Vagina (tissue), 2 donors: ENCODE results near the gene NCOR1. TPM values are rescaled to one million over a fixed set of nuclear protein-coding genes. Genes with fewer than 3 reads are reported as not detected.
"Not testable (repeated sequence)": the region's sequence is repeated elsewhere in the genome, so short reads cannot be mapped to it uniquely, and the experiment has no call there.

Source experiments
- DNase-seq, 2 donors: peaks; one replicate each; pipeline ENCODE4 v3.0.0-alpha.2; 2017; ENCODE audit errors: extremely low spot score in 2 of 2
- H3K27ac ChIP-seq: fragments of 200-600 bp; sonication (generic); one replicate; pipeline ENCODE4 v1.5.1; 2019
- H3K27me3 ChIP-seq: fragments of 200-600 bp; sonication (generic); one replicate; pipeline ENCODE4 v1.5.1; 2019
- H3K36me3 ChIP-seq, 2 donors: fragments of 200-600 bp; sonication (generic); one replicate each; pipeline ENCODE4 v1.5.1; 2017 to 2019
- H3K4me1 ChIP-seq: fragments of 200-600 bp; sonication (generic); one replicate; pipeline ENCODE4 v1.5.1; 2019
- H3K4me3 ChIP-seq, 2 donors: fragments of 200-600 bp; sonication (generic); 1 replicate in 1 of 2; 2 replicates in 1 of 2; pipeline ENCODE4 v1.5.1; 2016 to 2019
- H3K9me3 ChIP-seq: fragments of 200-600 bp; sonication (generic); one replicate; pipeline ENCODE4 v1.5.1; 2019
- POLR2A ChIP-seq, 2 donors: fragments of 450-650 bp; IDR thresholded peaks; one replicate each; pipeline ENCODE4 v1.6.1; 2017; ENCODE audit warnings: antibody characterized with exemption in 2 of 2, mild to moderate bottlenecking in 2 of 2, moderate library complexity in 2 of 2
- POLR2AphosphoS5 ChIP-seq, 2 donors: sonication (generic); formaldehyde crosslinking; IDR thresholded peaks; one replicate each; pipeline ENCODE4 v1.9.0; 2017; ENCODE audit warnings: antibody characterized with exemption in 2 of 2, mild to moderate bottlenecking in 2 of 2, low read depth in 1 of 2; ENCODE audit not compliant: insufficient read depth in 1 of 2
- intact Hi-C: fragments of 100-400 bp; cut with DNase I; formaldehyde crosslinking; loops from one replicate; pipeline ENCODE4 v1.15.1; 2023
- total RNA-seq: library from RNA; depleted of rRNA; stranded (reverse); fragments of >200 nt; gene quantifications from one replicate; pipeline ENCODE4 v1.2.3, GENCODE V29; 2016
- TF ChIP-seq, protein P1 (sequence below), 3 experiments: fragments of 450-650 bp in 2 of 3; fragments of 200-600 bp in 1 of 3; sonication (generic) in 1 of 3; IDR thresholded peaks; one replicate each; pipeline ENCODE4 v1.5.1; 2017 to 2019; ENCODE audit warnings: antibody characterized with exemption in 3 of 3, mild to moderate bottlenecking in 2 of 3, moderate library complexity in 2 of 3

The NCOR1 gene
- total RNA-seq, 1 donor from 2014 or later, result 175 TPM

DNA sequence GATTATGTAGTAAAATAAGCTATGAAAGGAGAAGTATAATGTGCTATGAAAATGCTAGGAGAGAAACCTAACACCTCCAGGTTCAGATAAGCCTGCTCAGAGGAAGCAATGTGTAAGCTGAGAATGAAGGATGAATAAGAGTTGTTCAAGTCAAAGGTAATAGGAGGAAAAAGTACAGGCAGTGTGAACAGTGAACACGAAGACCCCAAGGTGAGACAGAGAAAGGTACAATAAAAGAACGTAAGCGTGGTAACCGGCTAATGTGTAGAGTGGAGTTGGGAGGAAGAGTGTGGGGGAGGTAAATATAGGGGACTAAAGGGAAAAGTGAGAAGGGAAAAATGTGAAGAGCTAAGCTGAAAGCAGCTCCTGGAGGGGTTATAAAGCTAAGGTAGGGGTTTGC is 141.5 kb downstream of the NCOR1 start:
- intact Hi-C loops, result no loop called here
- Histone ChIP-seq H3K4me1 (no peaks in the 10 kb centered on the region), H3K36me3 (peaks cover 0 to 64% of the 10 kb centered on the region in 2 donors), H3K9me3 (no peaks in the 10 kb centered on the region), H3K4me3 (no peak overlapping the region), H3K27me3 (peaks cover 4% of the 10 kb centered on the region), H3K27ac (no peak overlapping the region)
- TF ChIP-seq POLR2AphosphoS5 (IDR thresholded peaks at IDR 0.05; ENCODE audit: insufficient read depth in 1 of 2, low read depth in 1 of 2), result no peak
- no peak for TF ChIP-seq POLR2A (IDR thresholded peaks at IDR 0.05)
- TF ChIP-seq, protein P1, sequence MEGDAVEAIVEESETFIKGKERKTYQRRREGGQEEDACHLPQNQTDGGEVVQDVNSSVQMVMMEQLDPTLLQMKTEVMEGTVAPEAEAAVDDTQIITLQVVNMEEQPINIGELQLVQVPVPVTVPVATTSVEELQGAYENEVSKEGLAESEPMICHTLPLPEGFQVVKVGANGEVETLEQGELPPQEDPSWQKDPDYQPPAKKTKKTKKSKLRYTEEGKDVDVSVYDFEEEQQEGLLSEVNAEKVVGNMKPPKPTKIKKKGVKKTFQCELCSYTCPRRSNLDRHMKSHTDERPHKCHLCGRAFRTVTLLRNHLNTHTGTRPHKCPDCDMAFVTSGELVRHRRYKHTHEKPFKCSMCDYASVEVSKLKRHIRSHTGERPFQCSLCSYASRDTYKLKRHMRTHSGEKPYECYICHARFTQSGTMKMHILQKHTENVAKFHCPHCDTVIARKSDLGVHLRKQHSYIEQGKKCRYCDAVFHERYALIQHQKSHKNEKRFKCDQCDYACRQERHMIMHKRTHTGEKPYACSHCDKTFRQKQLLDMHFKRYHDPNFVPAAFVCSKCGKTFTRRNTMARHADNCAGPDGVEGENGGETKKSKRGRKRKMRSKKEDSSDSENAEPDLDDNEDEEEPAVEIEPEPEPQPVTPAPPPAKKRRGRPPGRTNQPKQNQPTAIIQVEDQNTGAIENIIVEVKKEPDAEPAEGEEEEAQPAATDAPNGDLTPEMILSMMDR (IDR thresholded peaks at IDR 0.05), result no peak
- no peak for DNase-seq

- H3K36me3 ChIP-seq, result peaks cover 0 to 62% of the 10 kb centered on the region in 2 donors
- no peak overlapping the region for H3K4me3 ChIP-seq
- no peak for DNase-seq
- H3K9me3 ChIP-seq, result no peaks in the 10 kb centered on the region
- no peak for TF ChIP-seq POLR2A (IDR thresholded peaks at IDR 0.05)
- TF ChIP-seq, protein P1 (IDR thresholded peaks at IDR 0.05), result no peak
- TF ChIP-seq POLR2AphosphoS5 (IDR thresholded peaks at IDR 0.05; ENCODE audit: insufficient read depth in 1 of 2, low read depth in 1 of 2), result no peak
- H3K4me1 ChIP-seq, result no peaks in the 10 kb centered on the region
- peaks cover 4% of the 10 kb centered on the region for H3K27me3 ChIP-seq
- intact Hi-C loops, result no loop called here
- H3K27ac ChIP-seq, result no peak overlapping the region
Measured at GRCh38 chr17:16072031-16072430, 143.3 kb downstream of the NCOR1 start.

DNA sequence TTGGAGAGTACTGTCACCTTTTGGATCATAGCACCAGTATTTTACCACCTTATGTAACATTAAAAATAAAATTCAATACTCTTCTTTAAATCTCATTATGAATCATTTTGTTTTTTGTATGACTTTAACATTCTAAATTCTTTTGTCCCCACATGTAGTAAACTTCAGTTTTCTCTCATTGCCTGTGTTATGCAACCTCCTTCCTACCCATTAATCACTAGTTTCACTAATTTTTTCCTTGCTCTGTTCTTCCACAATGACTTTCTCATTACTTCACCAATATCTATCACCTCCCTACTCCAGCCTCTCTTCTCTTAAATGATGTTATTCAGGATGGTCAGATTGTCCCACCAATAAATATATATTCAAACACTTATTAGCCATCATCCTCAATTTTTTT is 147.0 kb downstream of the NCOR1 start:
- Histone ChIP-seq H3K9me3 (no peaks in the 10 kb centered on the region), H3K36me3 (peaks cover 0 to 78% of the 10 kb centered on the region in 2 donors), H3K4me3 (no peak overlapping the region), H3K27ac (no peak overlapping the region), H3K4me1 (no peaks in the 10 kb centered on the region), H3K27me3 (peaks cover 4% of the 10 kb centered on the region)
- DNase-seq, result no peak
- intact Hi-C loops, result no loop called here
- TF ChIP-seq, protein P1 (IDR thresholded peaks at IDR 0.05), result no peak
- no peak for TF ChIP-seq POLR2A (IDR thresholded peaks at IDR 0.05)
- no peak for TF ChIP-seq POLR2AphosphoS5 (IDR thresholded peaks at IDR 0.05; ENCODE audit: insufficient read depth in 1 of 2, low read depth in 1 of 2)

GRCh38 chr17:16066125-16066524 is 149.2 kb downstream of the NCOR1 start:
- TF ChIP-seq POLR2A (IDR thresholded peaks at IDR 0.05) (no peak), POLR2AphosphoS5 (IDR thresholded peaks at IDR 0.05; ENCODE audit: insufficient read depth in 1 of 2, low read depth in 1 of 2) (no peak)
- TF ChIP-seq, protein P1 (IDR thresholded peaks at IDR 0.05), result no peak
- DNase-seq, result no peak
- Histone ChIP-seq H3K27ac (no peak overlapping the region), H3K36me3 (peaks cover 0 to 85% of the 10 kb centered on the region in 2 donors), H3K4me3 (no peak overlapping the region), H3K4me1 (no peaks in the 10 kb centered on the region), H3K27me3 (peaks cover 4% of the 10 kb centered on the region), H3K9me3 (no peaks in the 10 kb centered on the region)
- intact Hi-C loops, result no loop called here

DNA sequence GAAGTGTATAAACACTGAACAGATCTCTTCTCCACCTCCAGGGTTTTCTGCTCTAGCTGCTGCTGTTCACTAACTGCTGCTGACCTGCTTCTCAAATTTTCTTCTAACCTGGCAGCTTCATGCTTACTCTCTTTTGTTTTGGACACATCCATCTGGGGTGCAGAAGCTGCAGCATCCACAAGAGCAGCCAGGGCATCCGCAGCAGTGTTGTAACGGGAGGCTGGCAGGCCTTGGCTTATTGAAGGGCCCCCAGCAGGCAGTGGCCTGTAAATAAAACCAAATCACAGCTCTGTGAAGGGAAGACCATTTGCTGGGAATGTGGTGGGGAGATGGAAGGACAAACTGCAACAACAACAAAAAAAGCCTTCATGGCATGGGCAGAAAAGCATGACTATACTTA is 153.7 kb downstream of the NCOR1 start:
- Histone ChIP-seq H3K36me3 (peaks cover 4 to 70% of the 10 kb centered on the region in 2 donors), H3K4me1 (no peaks in the 10 kb centered on the region), H3K27ac (no peak overlapping the region), H3K4me3 (no peak overlapping the region), H3K27me3 (no peaks in the 10 kb centered on the region), H3K9me3 (no peaks in the 10 kb centered on the region)
- no peak for DNase-seq
- intact Hi-C loops, result no loop called here
- TF ChIP-seq, protein P1 (IDR thresholded peaks at IDR 0.05), result no peak
- TF ChIP-seq POLR2A (IDR thresholded peaks at IDR 0.05) (no peak), POLR2AphosphoS5 (IDR thresholded peaks at IDR 0.05; ENCODE audit: insufficient read depth in 1 of 2, low read depth in 1 of 2) (no peak)

- H3K27me3 ChIP-seq, H3K4me1 ChIP-seq, intact Hi-C loops, H3K9me3 ChIP-seq, H3K27ac ChIP-seq, DNase-seq, H3K4me3 ChIP-seq: not testable (repeated sequence)
- H3K36me3 ChIP-seq, result peaks cover 4 to 41% of the 10 kb centered on the region in 2 donors
Measured at GRCh38 chr17:16055139-16055538, 160.2 kb downstream of the NCOR1 start.
